SK-N-MC (cell line): ENCODE measurements around the gene PLVAP.

Experiments used
- DNase-seq: peaks from one replicate; pipeline ENCODE4 v3.0.0-alpha.2; 2011; ENCODE audit warnings: low read depth, low spot score
- H3K27ac ChIP-seq: fragments of 200-600 bp; sonication (generic); 2 replicates; pipeline ENCODE4 v1.5.1; 2016; ENCODE audit warnings: mixed run types
- H3K36me3 ChIP-seq: fragments of 200-600 bp; sonication (generic); 2 replicates; pipeline ENCODE4 v1.6.1; 2017; ENCODE audit warnings: antibody characterized with exemption, low read length, mixed read lengths; ENCODE audit not compliant: insufficient read depth
- H3K4me3 ChIP-seq: fragments of 200-600 bp; sonication (generic); 2 replicates; pipeline ENCODE4 v1.5.1; 2016
- H3K9ac ChIP-seq: fragments of 200-600 bp; sonication (generic); 2 replicates; pipeline ENCODE4 v1.8.0; 2017; ENCODE audit warnings: mixed run types, mixed read lengths; ENCODE audit not compliant: insufficient read length
- H3K9me3 ChIP-seq: fragments of 200-600 bp; sonication (generic); 2 replicates; pipeline ENCODE4 v1.6.1; 2017; ENCODE audit warnings: low read depth, mild to moderate bottlenecking, antibody characterized with exemption, low read length, moderate library complexity, mixed read lengths
- EZH2 ChIP-seq: fragments of 200-600 bp; sonication (generic); IDR thresholded peaks from one replicate; pipeline ENCODE4 v1.6.1; 2017; ENCODE audit warnings: antibody characterized with exemption
- FOXP2 ChIP-seq: optimal IDR thresholded peaks from 2 replicates; pipeline ENCODE3; 2011; ENCODE audit warnings: mild to moderate bottlenecking, moderate library complexity; ENCODE audit not compliant: insufficient read depth; ENCODE audit errors: extremely low read length, control extremely low read depth
- POLR2AphosphoS5 ChIP-seq: IDR thresholded peaks from 2 replicates; pipeline ENCODE4 v1.6.1; 2012; ENCODE audit warnings: mild to moderate bottlenecking, low read depth, low read length, borderline replicate concordance

Gene PLVAP

DNA sequence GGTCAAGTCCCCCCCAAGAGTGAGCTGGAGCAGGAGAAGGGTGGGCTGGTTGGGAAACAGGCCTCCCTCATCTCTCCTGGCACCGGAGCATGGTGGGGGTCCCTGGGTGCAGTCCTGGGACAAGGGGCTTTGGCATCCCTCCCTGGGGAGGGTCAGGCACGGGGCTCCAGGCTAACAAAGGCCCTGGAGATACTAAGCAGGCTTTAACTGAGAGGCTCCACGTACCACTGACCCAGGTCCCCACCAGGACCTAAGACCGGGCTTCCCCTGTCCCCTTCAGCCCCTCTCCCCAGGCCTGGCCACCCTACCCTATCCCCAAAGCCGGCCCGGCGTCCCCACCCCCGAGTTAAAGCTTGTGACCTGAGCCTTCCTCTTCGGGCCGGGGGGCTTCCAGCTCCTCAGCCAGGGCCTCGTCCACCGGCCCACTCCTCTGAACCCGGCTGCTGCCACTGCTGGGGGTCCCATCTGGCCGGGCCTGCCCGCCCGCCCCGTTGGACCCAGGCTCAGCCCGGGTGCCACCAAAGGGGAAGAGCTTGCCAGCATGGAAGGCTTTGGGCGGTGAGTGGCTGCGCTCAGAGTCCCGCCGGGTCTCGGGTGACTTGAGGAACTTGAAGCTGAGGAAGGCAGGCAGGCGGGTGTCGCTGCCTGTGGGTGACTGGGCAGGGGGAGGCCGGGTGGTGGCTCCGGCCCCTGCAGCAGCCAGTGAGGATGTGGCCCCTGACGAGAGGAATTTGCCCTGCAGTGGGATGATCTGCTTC, 52.6 kb downstream of the PLVAP start:
- Histone ChIP-seq H3K27ac (no peak overlapping the region), H3K9me3 (no peaks in the 10 kb centered on the region), H3K9ac (no peak overlapping the region), H3K36me3 (peaks cover 12% of the 10 kb centered on the region; the same call in 1 of the 2 replicates), H3K4me3 (no peak overlapping the region)
- no peak for DNase-seq
- TF ChIP-seq FOXP2 = no peak
- no peak for TF ChIP-seq EZH2
- no peak for TF ChIP-seq POLR2AphosphoS5

DNA sequence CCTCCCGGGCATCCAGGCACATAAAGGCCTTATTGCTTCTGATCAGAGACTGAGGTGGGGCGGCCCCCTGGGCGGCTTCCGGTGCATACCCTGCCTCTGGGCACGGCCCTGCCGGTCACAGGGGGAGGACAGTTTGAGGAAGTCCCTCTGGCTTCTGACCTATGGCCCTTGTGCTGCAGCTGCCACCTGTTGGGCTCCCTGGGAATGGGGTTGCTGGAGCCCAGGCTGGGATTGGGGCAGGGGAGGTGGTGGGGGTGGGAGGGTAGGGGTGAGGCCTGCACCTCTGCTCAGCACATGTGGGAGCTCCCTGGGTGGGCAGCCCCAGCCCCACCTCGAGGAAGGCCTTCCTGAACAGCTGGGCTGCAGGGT, 53.2 kb downstream of the PLVAP start:
- H3K9ac ChIP-seq = no peak overlapping the region
- H3K36me3 ChIP-seq = peaks cover 12% of the 10 kb centered on the region; the same call in 1 of the 2 replicates
- TF ChIP-seq POLR2AphosphoS5 (no peak), FOXP2 (no peak), EZH2 (no peak)

DNA sequence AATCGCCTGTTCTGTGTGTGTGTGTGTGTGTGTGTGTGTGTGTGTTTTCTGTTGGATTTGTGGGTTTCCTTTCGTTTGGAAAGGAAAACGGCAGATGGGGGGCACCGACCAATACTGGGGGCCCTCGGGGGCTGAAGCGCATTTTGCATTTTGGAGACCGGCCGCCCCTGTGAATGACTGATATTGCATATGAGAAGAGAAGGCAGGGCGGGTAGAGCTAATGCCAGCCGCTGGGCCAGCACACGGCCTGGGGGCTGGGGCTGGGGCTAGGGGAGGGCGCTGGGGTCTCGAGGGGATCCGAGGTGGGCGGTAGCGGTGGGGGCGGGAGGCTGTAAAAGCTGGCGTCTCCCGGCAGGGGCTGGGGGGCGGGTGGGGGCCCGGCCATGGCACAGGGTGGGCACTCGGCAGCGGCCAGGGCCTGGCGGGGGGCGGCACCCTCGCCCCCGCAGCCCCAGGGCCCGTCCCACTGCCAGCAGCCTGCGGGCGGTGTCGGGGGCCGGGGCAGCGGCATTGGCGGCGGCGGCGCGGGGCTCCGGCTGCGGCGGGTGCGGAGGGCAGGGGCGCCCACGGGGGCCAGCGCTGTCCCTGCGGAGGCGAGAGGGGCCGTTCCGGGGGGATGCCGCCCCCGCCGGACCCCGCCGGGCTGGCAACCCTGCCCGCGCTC, 53.7 kb downstream of the PLVAP start:
- Histone ChIP-seq H3K4me3 (no peak overlapping the region), H3K9me3 (no peaks in the 10 kb centered on the region), H3K9ac (no peak overlapping the region), H3K27ac (peak overlapping the region; percentile 19; the same call in 1 of the 2 replicates), H3K36me3 (peaks cover 12% of the 10 kb centered on the region; the same call in 1 of the 2 replicates)
- TF ChIP-seq EZH2 (no peak), POLR2AphosphoS5 (no peak), FOXP2 (no peak)
- no peak for DNase-seq

More for the DNA sequence above, 53.2 kb downstream of the PLVAP start:
- Histone ChIP-seq H3K27ac (no peak overlapping the region), H3K9me3 (no peaks in the 10 kb centered on the region), H3K4me3 (no peak overlapping the region)
- DNase-seq = no peak

DNA sequence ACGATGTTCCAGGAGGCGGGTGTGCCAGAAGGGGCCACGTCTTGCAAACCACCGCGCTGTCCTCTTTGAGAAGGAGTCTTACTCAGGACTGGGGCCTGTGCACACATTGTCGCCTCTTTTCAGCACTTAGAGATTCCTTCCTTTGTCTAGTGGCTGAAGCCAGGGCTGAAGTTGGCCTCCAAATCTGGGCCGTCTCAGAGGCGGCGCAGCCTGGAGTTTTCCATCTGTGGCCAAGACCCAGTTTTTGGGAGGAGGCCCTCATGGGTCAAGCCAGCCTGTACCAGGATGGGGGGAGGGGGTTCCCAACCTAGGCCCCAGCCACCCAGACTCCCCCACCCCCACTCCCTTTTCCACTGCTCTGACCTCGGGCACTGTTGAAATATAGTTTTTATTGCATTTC, 54.3 kb downstream of the PLVAP start:
- H3K36me3 ChIP-seq = peaks cover 12% of the 10 kb centered on the region; the same call in 1 of the 2 replicates
- no peak overlapping the region for H3K4me3 ChIP-seq
- no peak overlapping the region for H3K9ac ChIP-seq
- no peaks in the 10 kb centered on the region for H3K9me3 ChIP-seq
- TF ChIP-seq POLR2AphosphoS5 = no peak; the same call in 1 of the 2 replicates
- no peak for DNase-seq
- peak overlapping the region; percentile 19; the same call in 1 of the 2 replicates for H3K27ac ChIP-seq

DNA sequence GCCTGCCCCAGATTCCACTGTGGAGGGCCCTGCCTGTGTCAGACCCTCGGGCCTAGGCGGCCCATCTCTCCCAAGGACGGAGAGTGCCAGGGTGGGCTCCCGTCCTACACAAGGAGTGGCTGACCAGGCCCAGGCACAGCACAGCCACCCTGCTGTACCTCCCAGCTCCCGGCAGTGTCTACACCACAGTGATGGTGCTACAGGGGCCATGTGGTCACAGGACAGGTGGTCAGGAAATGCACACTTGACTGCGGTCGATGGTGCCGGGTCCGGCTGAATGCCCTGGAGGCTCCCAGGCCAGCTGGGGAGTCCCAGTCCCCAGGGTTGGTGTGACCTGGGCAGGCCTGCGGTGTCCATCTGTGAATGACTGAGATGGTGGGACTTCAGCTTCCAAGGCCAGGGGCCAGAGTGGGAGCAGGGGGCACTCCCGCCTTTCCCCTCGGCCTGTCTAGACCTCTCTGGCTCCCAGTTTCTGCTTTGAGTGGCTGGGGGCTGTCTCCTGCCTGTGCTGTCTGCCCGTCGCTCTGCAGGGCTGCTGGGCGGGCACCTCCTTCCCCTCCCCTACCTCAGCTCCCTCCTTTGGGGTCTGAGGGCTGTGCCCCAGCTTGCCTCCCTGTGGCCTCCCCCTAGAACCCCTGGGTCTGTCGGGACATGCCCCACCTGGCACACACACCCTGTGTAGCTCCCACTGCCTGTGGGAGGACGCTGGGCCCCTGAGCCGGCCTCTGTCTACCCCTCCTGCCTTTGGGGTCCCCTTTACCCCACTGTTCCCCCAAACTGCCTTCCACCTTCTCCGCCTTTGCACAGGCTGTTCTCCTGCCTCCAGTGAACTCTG, 55.3 kb downstream of the PLVAP start:
- no peaks in the 10 kb centered on the region for H3K9me3 ChIP-seq
- H3K27ac ChIP-seq = no peak overlapping the region
- TF ChIP-seq EZH2 (no peak), POLR2AphosphoS5 (no peak; the same call in 1 of the 2 replicates), FOXP2 (no peak)
- H3K36me3 ChIP-seq = peaks cover 12% of the 10 kb centered on the region; the same call in 1 of the 2 replicates
- no peak overlapping the region for H3K9ac ChIP-seq
- DNase-seq = no peak
- no peak overlapping the region for H3K4me3 ChIP-seq

DNA sequence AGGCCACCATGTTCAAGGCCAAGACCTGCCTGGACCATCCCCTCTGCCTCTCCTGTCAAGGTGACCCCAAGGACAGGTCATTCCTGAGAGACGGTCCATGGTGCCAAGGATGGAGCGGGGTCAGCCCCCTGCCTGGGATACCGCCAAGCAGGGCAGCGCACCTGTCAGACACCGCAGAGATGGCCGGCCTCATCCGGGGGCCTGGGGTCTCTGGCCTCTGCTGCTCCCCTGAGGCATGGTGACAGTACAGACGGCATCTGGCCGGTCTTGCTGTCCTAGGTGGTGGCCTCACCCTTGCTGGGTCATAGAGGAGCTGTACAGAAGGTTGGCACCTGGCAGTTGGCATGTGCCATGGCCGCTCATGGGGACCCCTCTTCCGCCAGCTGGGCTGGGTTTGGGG, 56.7 kb downstream of the PLVAP start:
- Histone ChIP-seq H3K4me3 (no peak overlapping the region), H3K9me3 (no peaks in the 10 kb centered on the region), H3K27ac (no peak overlapping the region), H3K36me3 (peaks cover 18% of the 10 kb centered on the region; the same call in 1 of the 2 replicates), H3K9ac (no peak overlapping the region)
- no peak for TF ChIP-seq POLR2AphosphoS5
- TF ChIP-seq FOXP2 = no peak
- no peak for TF ChIP-seq EZH2
- DNase-seq = no peak

DNA sequence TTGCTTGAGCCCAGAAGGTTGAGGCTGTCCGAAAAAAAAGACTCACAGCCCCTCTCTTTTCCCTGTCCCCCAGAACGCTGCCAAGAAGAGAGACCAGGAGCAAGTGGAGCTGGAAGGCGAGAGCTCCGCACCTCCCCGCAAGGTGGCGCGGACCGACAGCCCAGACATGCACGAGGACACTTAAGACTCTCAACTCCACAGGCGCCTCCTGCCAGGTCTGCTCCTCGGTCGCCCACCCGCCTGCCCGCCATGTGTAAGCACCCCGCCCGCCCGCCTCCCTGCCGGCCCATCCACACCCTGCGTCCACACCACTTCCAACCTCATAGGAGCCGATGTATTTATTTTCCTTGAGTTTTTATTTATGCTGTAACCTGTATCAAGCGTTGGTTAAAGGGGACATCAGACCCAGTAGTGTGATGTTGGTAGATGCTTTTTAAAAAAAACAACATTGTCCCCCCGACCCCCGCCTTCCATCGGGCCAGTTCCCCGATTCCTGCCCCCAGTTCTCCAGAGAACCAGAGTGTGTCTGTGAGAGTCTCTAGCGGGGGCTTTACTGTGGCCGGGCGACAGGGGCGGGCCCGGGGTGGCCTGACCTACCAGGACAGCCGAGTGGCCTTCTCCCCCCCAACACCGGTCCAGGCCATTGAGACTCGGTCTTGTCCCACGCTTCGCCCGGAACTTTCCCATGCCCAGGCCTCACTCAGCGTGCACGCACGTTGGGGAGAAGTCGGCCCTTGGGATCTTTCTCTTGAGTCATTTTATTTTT, 57.5 kb downstream of the PLVAP start:
- no peak overlapping the region for H3K27ac ChIP-seq
- no peaks in the 10 kb centered on the region for H3K9me3 ChIP-seq
- DNase-seq = no peak
- H3K9ac ChIP-seq = no peak overlapping the region
- TF ChIP-seq EZH2 (no peak), FOXP2 (no peak), POLR2AphosphoS5 (no peak)
- no peak overlapping the region for H3K4me3 ChIP-seq
- peaks cover 22% of the 10 kb centered on the region; the same call in 1 of the 2 replicates for H3K36me3 ChIP-seq

DNA sequence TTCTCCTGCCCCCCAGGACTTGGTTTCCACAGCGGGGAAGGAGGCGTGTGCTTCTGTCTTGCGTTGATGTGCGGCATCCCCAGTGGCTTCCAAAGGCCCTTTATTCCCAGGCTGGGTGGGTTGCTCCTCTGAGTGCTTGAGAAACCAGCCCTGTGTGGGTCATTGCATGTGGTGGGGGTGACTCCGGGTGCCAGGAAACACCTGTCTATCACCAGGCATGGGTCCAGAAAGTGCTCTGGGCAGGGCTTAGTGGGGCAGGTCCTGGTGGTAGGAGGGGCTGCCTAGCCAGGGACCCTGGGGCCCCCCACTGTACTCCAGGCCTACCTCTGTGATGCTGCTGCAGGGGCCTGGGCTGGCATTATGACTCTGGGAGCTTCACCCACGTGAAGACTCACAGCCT, 58.2 kb downstream of the PLVAP start:
- Histone ChIP-seq H3K36me3 (peaks cover 28% of the 10 kb centered on the region; the same call in 1 of the 2 replicates), H3K27ac (no peak overlapping the region), H3K4me3 (no peak overlapping the region), H3K9ac (no peak overlapping the region), H3K9me3 (no peaks in the 10 kb centered on the region)
- TF ChIP-seq POLR2AphosphoS5 (no peak), FOXP2 (no peak), EZH2 (no peak)
- no peak for DNase-seq
